Fibroblast of lung (primary cell): ENCODE data around the gene SLC5A1. TPM values are rescaled to one million over a fixed set of nuclear protein-coding genes. Genes with fewer than 3 reads are reported as not detected.
A peak's percentile ranks its signal among the peaks of the same experiment; 100 is the strongest.

Experiments used
- DNase-seq, 2 donors: peaks; one replicate each; pipeline versions ENCODE4 v3.0.0 to v3.0.0-alpha.2; 2010; ENCODE audit warnings: low read depth in 2 of 2
- H2AFZ ChIP-seq: 2 replicates; pipeline ENCODE4 v1.5.1; 2012; ENCODE audit warnings: low read length, control low read depth, inconsistent platforms
- H3K27ac ChIP-seq: 2 replicates; pipeline ENCODE4 v1.5.1; 2011; ENCODE audit warnings: low read length, control low read depth; ENCODE audit not compliant: insufficient read depth
- H3K27me3 ChIP-seq: 2 replicates; pipeline ENCODE4 v1.5.1; 2011; ENCODE audit warnings: mild to moderate bottlenecking, low read length; ENCODE audit not compliant: control insufficient read depth, insufficient read depth
- H3K36me3 ChIP-seq: 2 replicates; pipeline ENCODE4 v1.5.1; 2011; ENCODE audit warnings: low read length; ENCODE audit not compliant: control insufficient read depth, insufficient read depth
- H3K4me1 ChIP-seq: 2 replicates; pipeline ENCODE4 v1.5.1; 2011; ENCODE audit warnings: low read length; ENCODE audit not compliant: control insufficient read depth, insufficient read depth; ENCODE audit errors: extremely low read depth
- H3K4me2 ChIP-seq: 2 replicates; pipeline ENCODE4 v1.5.1; 2011; ENCODE audit warnings: low read length, control low read depth; ENCODE audit not compliant: insufficient read depth; ENCODE audit errors: extremely low read depth
- H3K4me3 ChIP-seq, 4 experiments: fragments of 200-600 bp in 1 of 4; sonication (generic) in 1 of 4; replicated peaks in 1 of 4; 2 replicates each; pipeline ENCODE4 v1.5.1; 2011 to 2016; ENCODE audit warnings: low read length in 4 of 4, low read depth in 3 of 4, mild to moderate bottlenecking in 3 of 4, control low read depth in 2 of 4, inconsistent platforms in 1 of 4, mixed read lengths in 1 of 4; ENCODE audit not compliant: insufficient read depth in 1 of 4; ENCODE audit errors: control extremely low read depth in 1 of 4
- H3K79me2 ChIP-seq: 2 replicates; pipeline ENCODE4 v1.5.1; 2012; ENCODE audit warnings: mild to moderate bottlenecking, low read length, inconsistent platforms; ENCODE audit not compliant: control insufficient read depth, insufficient read depth
- H3K9ac ChIP-seq: 2 replicates; pipeline ENCODE4 v1.5.1; 2011; ENCODE audit warnings: mild to moderate bottlenecking, low read length, control low read depth; ENCODE audit not compliant: insufficient read depth
- H3K9me3 ChIP-seq: 2 replicates; pipeline ENCODE4 v1.5.1; 2012; ENCODE audit warnings: low read depth, low read length; ENCODE audit not compliant: control insufficient read depth, insufficient read depth
- H4K20me1 ChIP-seq: 2 replicates; pipeline ENCODE4 v1.5.1; 2011; ENCODE audit warnings: low read length; ENCODE audit not compliant: control insufficient read depth, insufficient read depth; ENCODE audit errors: extremely low read depth
- CTCF ChIP-seq, 2 donors: IDR thresholded peaks in 1 of 2; conservative IDR thresholded peaks in 1 of 2; 1 replicate in 1 of 2; 2 replicates in 1 of 2; pipeline ENCODE4 v1.5.1; 2011 to 2012; ENCODE audit warnings: low read length in 2 of 2, control low read depth in 1 of 2, inconsistent platforms in 1 of 2, low read depth in 1 of 2, mild to moderate bottlenecking in 1 of 2
- EZH2 ChIP-seq: IDR thresholded peaks from 2 replicates; pipeline ENCODE4 v1.5.1; 2012; ENCODE audit warnings: low read length, control low read depth, mild to moderate bottlenecking; ENCODE audit errors: missing control alignments
- polyA plus RNA-seq, 2 donors: library from polyadenylated mRNA; depleted of rRNA in 1 of 2; stranded (reverse) in 1 of 2; unstranded in 1 of 2; fragments of >200 nt; gene quantifications; 2 replicates each; pipeline ENCODE4 v1.2.1, GENCODE V29; 2011 to 2012; ENCODE audit warnings: missing spikeins in 1 of 2
- total RNA-seq: library from RNA; depleted of rRNA; stranded (reverse); fragments of >200 nt; gene quantifications from 2 replicates; pipeline ENCODE4 v1.2.1, GENCODE V29; 2014

Gene SLC5A1
- total and polyA plus RNA-seq, 2 donors (not counting 1 experiment from before 2014, with no cell fraction given), result not detected

- H3K79me2 ChIP-seq, result no peaks in the 10 kb centered on the region
- TF ChIP-seq CTCF (conservative IDR thresholded peaks at IDR 0.05 in 1 of 2, IDR thresholded peaks at IDR 0.05 in 1 of 2; ENCODE audit: low read depth in 1 of 2, low read length in 2 of 2), result no peak
- TF ChIP-seq EZH2, result no peak
- no peak overlapping the region for H3K4me2 ChIP-seq
- no peak for DNase-seq
- no peaks in the 10 kb centered on the region for H3K36me3 ChIP-seq
- H3K27me3 ChIP-seq, result no peaks in the 10 kb centered on the region
- no peak overlapping the region for H3K4me3 ChIP-seq
- no peaks in the 10 kb centered on the region for H3K9me3 ChIP-seq
- H3K27ac ChIP-seq, result no peak overlapping the region
- no peak overlapping the region for H2AFZ ChIP-seq
- H3K4me1 ChIP-seq, result no peaks in the 10 kb centered on the region
- no peak overlapping the region for H3K9ac ChIP-seq
- H4K20me1 ChIP-seq, result no peaks in the 10 kb centered on the region
Observed at GRCh38 chr22:32013200-32013599, 29.9 kb upstream of the SLC5A1 start.

GRCh38 chr22:32016081-32016480 is 27.0 kb upstream of the SLC5A1 start:
- no peak overlapping the region for H2AFZ ChIP-seq
- H3K79me2 ChIP-seq, result no peaks in the 10 kb centered on the region
- no peaks in the 10 kb centered on the region for H3K9me3 ChIP-seq
- no peak for DNase-seq
- no peak overlapping the region for H3K4me3 ChIP-seq
- TF ChIP-seq CTCF (conservative IDR thresholded peaks at IDR 0.05 in 1 of 2, IDR thresholded peaks at IDR 0.05 in 1 of 2; ENCODE audit: low read depth in 1 of 2, low read length in 2 of 2), result no peak
- no peak for TF ChIP-seq EZH2
- H4K20me1 ChIP-seq, result no peaks in the 10 kb centered on the region
- no peaks in the 10 kb centered on the region for H3K4me1 ChIP-seq
- no peak overlapping the region for H3K4me2 ChIP-seq
- no peak overlapping the region for H3K27ac ChIP-seq
- H3K27me3 ChIP-seq, result no peaks in the 10 kb centered on the region
- no peak overlapping the region for H3K9ac ChIP-seq
- no peaks in the 10 kb centered on the region for H3K36me3 ChIP-seq

- TF ChIP-seq EZH2, result no peak
- TF ChIP-seq CTCF (conservative IDR thresholded peaks at IDR 0.05 in 1 of 2, IDR thresholded peaks at IDR 0.05 in 1 of 2; ENCODE audit: low read depth in 1 of 2, low read length in 2 of 2), result no peak
- DNase-seq, result peak in 1 of 2 donors; percentile 86
- H3K79me2 ChIP-seq, result no peaks in the 10 kb centered on the region
- no peak overlapping the region for H3K4me2 ChIP-seq
- H2AFZ ChIP-seq, result no peak overlapping the region
- H3K36me3 ChIP-seq, result no peaks in the 10 kb centered on the region
- no peaks in the 10 kb centered on the region for H3K9me3 ChIP-seq
- H3K27me3 ChIP-seq, result no peaks in the 10 kb centered on the region
- H3K27ac ChIP-seq, result no peak overlapping the region
- no peak overlapping the region for H3K9ac ChIP-seq
- no peaks in the 10 kb centered on the region for H4K20me1 ChIP-seq
- no peaks in the 10 kb centered on the region for H3K4me1 ChIP-seq
- no peak overlapping the region for H3K4me3 ChIP-seq
Observed at GRCh38 chr22:32018056-32018455, 25.0 kb upstream of the SLC5A1 start.
